C4-2B (cell line): ENCODE results near the gene PLA2G4A.

Experiments
- H3K27ac ChIP-seq: fragments of 450-650 bp; 2 replicates; pipeline ENCODE4 v1.5.1; 2017
- ZFX ChIP-seq: fragments of 450-650 bp; IDR thresholded peaks from 2 replicates; pipeline ENCODE4 v1.6.1; 2017
- TF ChIP-seq, protein P1 (sequence below): fragments of 450-650 bp; conservative IDR thresholded peaks from 2 replicates; pipeline ENCODE4 v1.5.1; 2017; ENCODE audit warnings: mild to moderate bottlenecking

The PLA2G4A gene

GRCh38 chr1:186807163-186807562, 21.6 kb upstream of the PLA2G4A start:
- no peak overlapping the region for H3K27ac ChIP-seq
- TF ChIP-seq ZFX = no peak
- TF ChIP-seq, protein P1, sequence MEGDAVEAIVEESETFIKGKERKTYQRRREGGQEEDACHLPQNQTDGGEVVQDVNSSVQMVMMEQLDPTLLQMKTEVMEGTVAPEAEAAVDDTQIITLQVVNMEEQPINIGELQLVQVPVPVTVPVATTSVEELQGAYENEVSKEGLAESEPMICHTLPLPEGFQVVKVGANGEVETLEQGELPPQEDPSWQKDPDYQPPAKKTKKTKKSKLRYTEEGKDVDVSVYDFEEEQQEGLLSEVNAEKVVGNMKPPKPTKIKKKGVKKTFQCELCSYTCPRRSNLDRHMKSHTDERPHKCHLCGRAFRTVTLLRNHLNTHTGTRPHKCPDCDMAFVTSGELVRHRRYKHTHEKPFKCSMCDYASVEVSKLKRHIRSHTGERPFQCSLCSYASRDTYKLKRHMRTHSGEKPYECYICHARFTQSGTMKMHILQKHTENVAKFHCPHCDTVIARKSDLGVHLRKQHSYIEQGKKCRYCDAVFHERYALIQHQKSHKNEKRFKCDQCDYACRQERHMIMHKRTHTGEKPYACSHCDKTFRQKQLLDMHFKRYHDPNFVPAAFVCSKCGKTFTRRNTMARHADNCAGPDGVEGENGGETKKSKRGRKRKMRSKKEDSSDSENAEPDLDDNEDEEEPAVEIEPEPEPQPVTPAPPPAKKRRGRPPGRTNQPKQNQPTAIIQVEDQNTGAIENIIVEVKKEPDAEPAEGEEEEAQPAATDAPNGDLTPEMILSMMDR = no peak

DNA sequence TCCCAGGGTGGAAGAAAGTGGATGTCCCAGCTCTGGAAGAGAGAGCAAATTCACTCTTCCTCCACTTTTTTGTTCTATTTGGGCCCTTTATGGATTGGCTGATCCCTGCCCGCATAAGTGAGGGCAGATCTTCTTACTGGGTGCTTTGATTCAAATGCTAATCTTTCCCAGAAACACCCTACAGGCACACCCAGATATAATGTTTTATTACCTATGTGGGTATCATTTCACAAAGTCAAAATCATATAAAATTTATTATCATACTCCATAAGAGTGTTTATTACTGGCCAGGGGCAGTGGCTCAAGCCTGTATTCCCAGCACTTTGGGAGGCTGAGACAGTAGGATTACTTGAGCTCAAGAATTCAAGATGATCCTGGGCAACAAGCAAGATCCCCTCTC, 16.9 kb upstream of the PLA2G4A start:
- TF ChIP-seq ZFX = no peak
- TF ChIP-seq, protein P1 = no peak
- no peak overlapping the region for H3K27ac ChIP-seq

DNA sequence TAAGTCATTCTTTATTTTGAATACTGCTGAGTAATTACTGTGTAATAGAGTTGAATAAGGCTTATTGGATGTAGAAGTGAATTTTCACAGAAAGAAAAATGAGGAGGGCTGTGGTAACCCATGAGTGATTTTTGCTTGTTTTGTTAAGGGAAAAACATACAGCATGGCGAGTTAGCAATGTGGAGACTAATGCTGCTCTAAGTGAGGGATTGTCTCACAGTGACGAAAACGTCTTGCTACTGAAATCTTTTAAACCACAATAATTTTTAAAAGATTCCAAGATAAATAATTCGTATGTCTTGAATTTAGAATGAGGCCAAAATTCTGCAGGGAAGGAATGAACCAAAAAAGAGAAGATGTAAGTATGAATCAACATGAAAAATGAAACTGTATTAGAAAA, 16.2 kb upstream of the PLA2G4A start:
- TF ChIP-seq, protein P1 = no peak
- no peak for TF ChIP-seq ZFX

GRCh38 chr1:186813420-186813819, 15.3 kb upstream of the PLA2G4A start:
- no peak overlapping the region for H3K27ac ChIP-seq
- TF ChIP-seq, protein P1 = no peak
- no peak for TF ChIP-seq ZFX

More for the DNA sequence above, 16.2 kb upstream of the PLA2G4A start:
- no peak overlapping the region for H3K27ac ChIP-seq

DNA sequence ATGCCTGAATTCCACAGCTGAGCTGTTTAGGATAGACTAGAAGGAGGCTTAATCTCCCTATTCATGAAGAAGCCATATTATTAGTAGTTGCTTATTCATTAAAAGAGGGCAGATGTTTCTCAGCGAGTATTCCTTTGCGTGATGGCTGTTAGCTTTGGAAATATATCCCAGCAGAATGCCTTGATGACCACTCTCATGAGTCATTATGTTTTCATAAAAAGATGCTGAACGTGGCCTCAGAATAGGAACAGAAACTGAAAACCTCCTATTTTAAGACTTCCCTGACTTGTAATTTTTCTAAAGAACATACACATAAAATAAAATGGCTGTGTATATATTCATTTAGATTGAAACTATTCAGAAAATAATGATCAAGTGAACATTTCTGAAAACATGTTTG, 9.6 kb upstream of the PLA2G4A start:
- no peak overlapping the region for H3K27ac ChIP-seq
- TF ChIP-seq, protein P1 = no peak
- TF ChIP-seq ZFX = no peak

DNA sequence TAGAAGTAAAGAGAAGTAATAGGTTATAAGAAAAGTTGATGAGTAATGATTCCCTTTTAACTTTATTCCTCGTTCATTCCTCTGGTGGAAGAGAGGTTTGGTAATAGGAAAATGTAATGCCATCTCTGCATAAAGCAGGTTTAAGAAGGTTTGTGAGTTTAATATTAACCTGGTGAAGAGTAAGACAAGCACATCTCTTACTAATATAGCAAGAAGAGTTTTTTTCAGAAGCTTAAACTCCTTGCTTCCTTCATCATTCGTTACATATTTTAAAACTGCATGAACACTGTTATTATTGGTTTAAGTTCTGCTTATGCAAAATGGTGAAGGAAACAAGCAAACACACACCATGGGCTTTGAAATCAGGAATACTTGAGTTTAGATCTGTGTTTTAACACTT, 9.2 kb upstream of the PLA2G4A start:
- H3K27ac ChIP-seq = no peak overlapping the region
- TF ChIP-seq, protein P1 = no peak
- TF ChIP-seq ZFX = no peak

GRCh38 chr1:186829686-186830587, 1.2 kb downstream of the PLA2G4A start:
- no peak overlapping the region for H3K27ac ChIP-seq
- TF ChIP-seq ZFX = no peak
- TF ChIP-seq, protein P1 = no peak
